Measurements from ENCODE around the gene PRPS1L1. TPM values are rescaled to one million over a fixed set of nuclear protein-coding genes. Genes with fewer than 3 reads are reported as not detected.

PRPS1L1 gene
- total RNA-seq, 1 donor from 2014 or later = not detected

- Mint-ChIP-seq H3K9me3 (ENCODE audit: unreplicated experiment) (no peaks in the 10 kb centered on the region), H3K4me3 (ENCODE audit: unreplicated experiment) (no peak overlapping the region), H3K27ac (ENCODE audit: unreplicated experiment) (no peak overlapping the region), H3K36me3 (ENCODE audit: unreplicated experiment) (no peaks in the 10 kb centered on the region), H3K4me1 (ENCODE audit: low read depth, unreplicated experiment) (no peaks in the 10 kb centered on the region), H3K27me3 (ENCODE audit: unreplicated experiment) (no peaks in the 10 kb centered on the region)
- no peak for TF ChIP-seq CTCF (IDR thresholded peaks at IDR 0.05; ENCODE audit: partially characterized antibody, unreplicated experiment)
- no peak for DNase-seq
These were observed 31.5 kb upstream of the PRPS1L1 start for GRCh38 chr7:18059171-18059570.

GRCh38 chr7:18053941-18054340 lies 26.3 kb upstream of the PRPS1L1 start:
- no peaks in the 10 kb centered on the region for H3K27me3 Mint-ChIP-seq (ENCODE audit: unreplicated experiment)

GRCh38 chr7:18053177-18053928 lies 25.7 kb upstream of the PRPS1L1 start:
- no peak for DNase-seq

More at GRCh38 chr7:18053941-18054340, 26.3 kb upstream of the PRPS1L1 start:
- no peaks in the 10 kb centered on the region for H3K4me1 Mint-ChIP-seq (ENCODE audit: low read depth, unreplicated experiment)
- no peak for DNase-seq
- H3K9me3 Mint-ChIP-seq (ENCODE audit: unreplicated experiment) = no peaks in the 10 kb centered on the region
- H3K36me3 Mint-ChIP-seq (ENCODE audit: unreplicated experiment) = no peaks in the 10 kb centered on the region
- TF ChIP-seq CTCF (IDR thresholded peaks at IDR 0.05; ENCODE audit: partially characterized antibody, unreplicated experiment) = no peak
- no peak overlapping the region for H3K27ac Mint-ChIP-seq (ENCODE audit: unreplicated experiment)
- H3K4me3 Mint-ChIP-seq (ENCODE audit: unreplicated experiment) = no peak overlapping the region

GRCh38 chr7:18049262-18049661 lies 21.6 kb upstream of the PRPS1L1 start:
- no peak for TF ChIP-seq CTCF (IDR thresholded peaks at IDR 0.05; ENCODE audit: partially characterized antibody, unreplicated experiment)
- Mint-ChIP-seq H3K36me3 (ENCODE audit: unreplicated experiment) (no peaks in the 10 kb centered on the region), H3K9me3 (ENCODE audit: unreplicated experiment) (no peaks in the 10 kb centered on the region), H3K4me1 (ENCODE audit: low read depth, unreplicated experiment) (no peaks in the 10 kb centered on the region), H3K4me3 (ENCODE audit: unreplicated experiment) (no peak overlapping the region), H3K27ac (ENCODE audit: unreplicated experiment) (no peak overlapping the region), H3K27me3 (ENCODE audit: unreplicated experiment) (no peaks in the 10 kb centered on the region)
- no peak for DNase-seq

More at GRCh38 chr7:18053177-18053928, 25.7 kb upstream of the PRPS1L1 start:
- Mint-ChIP-seq H3K36me3 (ENCODE audit: unreplicated experiment) (no peaks in the 10 kb centered on the region), H3K27ac (ENCODE audit: unreplicated experiment) (no peak overlapping the region), H3K4me3 (ENCODE audit: unreplicated experiment) (no peak overlapping the region), H3K27me3 (ENCODE audit: unreplicated experiment) (no peaks in the 10 kb centered on the region), H3K4me1 (ENCODE audit: low read depth, unreplicated experiment) (no peaks in the 10 kb centered on the region), H3K9me3 (ENCODE audit: unreplicated experiment) (no peaks in the 10 kb centered on the region)
- no peak for TF ChIP-seq CTCF (IDR thresholded peaks at IDR 0.05; ENCODE audit: partially characterized antibody, unreplicated experiment)

- Mint-ChIP-seq H3K36me3 (ENCODE audit: unreplicated experiment) (peaks cover 4% of the 10 kb centered on the region), H3K9me3 (ENCODE audit: unreplicated experiment) (peaks cover 1% of the 10 kb centered on the region), H3K27ac (ENCODE audit: unreplicated experiment) (no peak overlapping the region), H3K4me3 (ENCODE audit: unreplicated experiment) (no peak overlapping the region), H3K27me3 (ENCODE audit: unreplicated experiment) (no peaks in the 10 kb centered on the region), H3K4me1 (ENCODE audit: low read depth, unreplicated experiment) (no peaks in the 10 kb centered on the region)
- DNase-seq = no peak
- TF ChIP-seq CTCF (IDR thresholded peaks at IDR 0.05; ENCODE audit: partially characterized antibody, unreplicated experiment) = no peak
These were observed 19.0 kb upstream of the PRPS1L1 start for GRCh38 chr7:18046601-18047000.

Data from glutamatergic neuron (in vitro differentiated cells).